Esophagus squamous epithelium (tissue), 5 donors: Measurements from ENCODE around the gene UAP1L1. TPM values are rescaled to one million over a fixed set of nuclear protein-coding genes. Genes with fewer than 3 reads are reported as not detected.

Experiments
- DNase-seq: peaks from one replicate; lab custom pipeline; 2025; lab: John Stamatoyannopoulos, UW
- H3K27ac ChIP-seq, 4 donors: fragments of 200-600 bp; sonication (generic); one replicate each; pipeline ENCODE4 v1.5.1; 2016 to 2019; ENCODE audit warnings: mild to moderate bottlenecking in 1 of 4
- H3K27me3 ChIP-seq, 4 donors: fragments of 200-600 bp; sonication (generic); 1 replicate in 3 of 4; 2 replicates in 1 of 4; pipeline versions ENCODE4 v1.5.1 to v1.6.0; 2017 to 2021; ENCODE audit warnings: antibody characterized with exemption in 1 of 4
- H3K36me3 ChIP-seq, 3 donors: fragments of 200-600 bp; sonication (generic); one replicate each; pipeline ENCODE4 v1.5.1; 2016 to 2019
- H3K4me1 ChIP-seq, 3 donors: fragments of 200-600 bp; sonication (generic); one replicate each; pipeline ENCODE4 v1.5.1; 2017 to 2019
- H3K4me3 ChIP-seq, 4 donors: fragments of 200-600 bp; sonication (generic); 1 replicate in 3 of 4; 2 replicates in 1 of 4; pipeline ENCODE4 v1.5.1; 2016 to 2019; ENCODE audit warnings: mild to moderate bottlenecking in 2 of 4, moderate library complexity in 1 of 4
- H3K9me3 ChIP-seq, 3 donors: fragments of 200-600 bp; sonication (generic); one replicate each; pipeline ENCODE4 v1.5.1; 2016 to 2019
- POLR2A ChIP-seq, 4 donors: fragments of 450-650 bp; IDR thresholded peaks; one replicate each; pipeline ENCODE4 v1.6.1; 2017; ENCODE audit warnings: antibody characterized with exemption in 4 of 4, mild to moderate bottlenecking in 4 of 4, moderate library complexity in 3 of 4
- WGBS, 2 donors: methylation state at CpG; one replicate each; pipeline ENCODE4 v1.1.5; 2018; 5-methylcytosine and 5-hydroxymethylcytosine counted together
- intact Hi-C: fragments of 100-400 bp; cut with DNase I; formaldehyde crosslinking; loops from one replicate; pipeline ENCODE4 v1.15.0; 2022
- total RNA-seq, 4 donors: library from RNA; depleted of rRNA; stranded (reverse); fragments of >200 nt; gene quantifications; one replicate each; pipeline ENCODE4 v1.1.0, GENCODE V29; 2016
- TF ChIP-seq, protein P1 (sequence below), 6 experiments: fragments of 450-650 bp in 4 of 6; fragments of 200-600 bp in 2 of 6; sonication (generic) in 2 of 6; IDR thresholded peaks; one replicate each; pipeline ENCODE4 v1.5.1; 2016 to 2019; ENCODE audit warnings: antibody characterized with exemption in 6 of 6, mild to moderate bottlenecking in 4 of 6, moderate library complexity in 4 of 6
- donor health status: DM: yes; HTN: yes; CAD: no.

The UAP1L1 gene
- total RNA-seq, 4 donors from 2014 or later: 2.2 to 4.7 (median 3.7) TPM

- no peak for DNase-seq
- Histone ChIP-seq H3K9me3 (no peaks in the 10 kb centered on the region), H3K4me1 (peaks cover 0 to 4% (median 0%) of the 10 kb centered on the region in 3 donors), H3K4me3 (no peak overlapping the region), H3K27ac (no peak overlapping the region), H3K27me3 (no peaks in the 10 kb centered on the region), H3K36me3 (peaks cover 53 to 100% (median 56%) of the 10 kb centered on the region in 3 donors)
- TF ChIP-seq POLR2A (IDR thresholded peaks at IDR 0.05): no peak
- TF ChIP-seq, protein P1, sequence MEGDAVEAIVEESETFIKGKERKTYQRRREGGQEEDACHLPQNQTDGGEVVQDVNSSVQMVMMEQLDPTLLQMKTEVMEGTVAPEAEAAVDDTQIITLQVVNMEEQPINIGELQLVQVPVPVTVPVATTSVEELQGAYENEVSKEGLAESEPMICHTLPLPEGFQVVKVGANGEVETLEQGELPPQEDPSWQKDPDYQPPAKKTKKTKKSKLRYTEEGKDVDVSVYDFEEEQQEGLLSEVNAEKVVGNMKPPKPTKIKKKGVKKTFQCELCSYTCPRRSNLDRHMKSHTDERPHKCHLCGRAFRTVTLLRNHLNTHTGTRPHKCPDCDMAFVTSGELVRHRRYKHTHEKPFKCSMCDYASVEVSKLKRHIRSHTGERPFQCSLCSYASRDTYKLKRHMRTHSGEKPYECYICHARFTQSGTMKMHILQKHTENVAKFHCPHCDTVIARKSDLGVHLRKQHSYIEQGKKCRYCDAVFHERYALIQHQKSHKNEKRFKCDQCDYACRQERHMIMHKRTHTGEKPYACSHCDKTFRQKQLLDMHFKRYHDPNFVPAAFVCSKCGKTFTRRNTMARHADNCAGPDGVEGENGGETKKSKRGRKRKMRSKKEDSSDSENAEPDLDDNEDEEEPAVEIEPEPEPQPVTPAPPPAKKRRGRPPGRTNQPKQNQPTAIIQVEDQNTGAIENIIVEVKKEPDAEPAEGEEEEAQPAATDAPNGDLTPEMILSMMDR (IDR thresholded peaks at IDR 0.05): no peak
- intact Hi-C loops: no loop called here
- 86 to 90% methylated on average over 26 to 29 of the region's 37 CpGs for WGBS, 2 donors
Measured at GRCh38 chr9:137103206-137103999, 26.1 kb downstream of the UAP1L1 start.

- H3K27me3 ChIP-seq: no peaks in the 10 kb centered on the region
- no peak overlapping the region for H3K27ac ChIP-seq
- TF ChIP-seq, protein P1 (IDR thresholded peaks at IDR 0.05): no peak
- no peak for TF ChIP-seq POLR2A (IDR thresholded peaks at IDR 0.05)
- intact Hi-C loops: no loop called here
- peaks cover 0 to 4% (median 0%) of the 10 kb centered on the region in 3 donors for H3K4me1 ChIP-seq
- H3K36me3 ChIP-seq: peaks cover 50 to 100% (median 51%) of the 10 kb centered on the region in 3 donors
- no peak overlapping the region for H3K4me3 ChIP-seq
- 85% methylated on average over 4 of the region's 31 CpGs; no CpG with 5 or more reads in 1 of the 2 donors for whole genome bisulfite sequencing, 2 donors
- H3K9me3 ChIP-seq: no peaks in the 10 kb centered on the region
- no peak for DNase-seq
Measured at GRCh38 chr9:137105814-137106661, 28.7 kb downstream of the UAP1L1 start.

- H3K36me3 ChIP-seq: peaks cover 43 to 100% (median 47%) of the 10 kb centered on the region in 3 donors
- intact Hi-C loops: no loop called here
- 53 to 77% methylated on average over 7 to 8 of the region's 27 CpGs for WGBS, 2 donors
Measured at GRCh38 chr9:137106662-137107250, 29.4 kb downstream of the UAP1L1 start.

GRCh38 chr9:137107312-137107921 lies 30.1 kb downstream of the UAP1L1 start:
- intact Hi-C loops: no loop called here
- H3K36me3 ChIP-seq: peaks cover 39 to 100% (median 45%) of the 10 kb centered on the region in 3 donors
- peaks cover 0 to 4% (median 0%) of the 10 kb centered on the region in 3 donors for H3K4me1 ChIP-seq
- no peak for TF ChIP-seq POLR2A (IDR thresholded peaks at IDR 0.05)
- TF ChIP-seq, protein P1 (IDR thresholded peaks at IDR 0.05): no peak
- H3K4me3 ChIP-seq: no peak overlapping the region
- no peak overlapping the region for H3K27ac ChIP-seq
- WGBS, 2 donors: 94% methylated on average over 6 of the region's 27 CpGs; no CpG with 5 or more reads in 1 of the 2 donors
- no peaks in the 10 kb centered on the region for H3K27me3 ChIP-seq
- no peaks in the 10 kb centered on the region for H3K9me3 ChIP-seq
- no peak for DNase-seq

More at GRCh38 chr9:137106662-137107250, 29.4 kb downstream of the UAP1L1 start:
- TF ChIP-seq, protein P1 (IDR thresholded peaks at IDR 0.05): no peak
- TF ChIP-seq POLR2A (IDR thresholded peaks at IDR 0.05): no peak
- DNase-seq: no peak
- Histone ChIP-seq H3K9me3 (no peaks in the 10 kb centered on the region), H3K27me3 (no peaks in the 10 kb centered on the region), H3K4me3 (no peak overlapping the region), H3K27ac (no peak overlapping the region), H3K4me1 (peaks cover 0 to 4% (median 0%) of the 10 kb centered on the region in 3 donors)
